GM12865 (cell line): ENCODE measurements around the gene KSR1.

Source experiments
- DNase-seq: peaks from one replicate; pipeline ENCODE4 v3.0.0; 2010; ENCODE audit warnings: low read depth
- H3K4me3 ChIP-seq: 2 replicates; pipeline ENCODE4 v1.5.1; 2011; ENCODE audit warnings: mild to moderate bottlenecking, low read depth, low read length, control low read depth
- CTCF ChIP-seq: IDR thresholded peaks from 2 replicates; pipeline ENCODE4 v1.5.1; 2011; ENCODE audit warnings: low read length, control low read depth, low read depth, inconsistent platforms; ENCODE audit not compliant: insufficient read depth; ENCODE audit errors: missing control alignments

The KSR1 gene

DNA sequence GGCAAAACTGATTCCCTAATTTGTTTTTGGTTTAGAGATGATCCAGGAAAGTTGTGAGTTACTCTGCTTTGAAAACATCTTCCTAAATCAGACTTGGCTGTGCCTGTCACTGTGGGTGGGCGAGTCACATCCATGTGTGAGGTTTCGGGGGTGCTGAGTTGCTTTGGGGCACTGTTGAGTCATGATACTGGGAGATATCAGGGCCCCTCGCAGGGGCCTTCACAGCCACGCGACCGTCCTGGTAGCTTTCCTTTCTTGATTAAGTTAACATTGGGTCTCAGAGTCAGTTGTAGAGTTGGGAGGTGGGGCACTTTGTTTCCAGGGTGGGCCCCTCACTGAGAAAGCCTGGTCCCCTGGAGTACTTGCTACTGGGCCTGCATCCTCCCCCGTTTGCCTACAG lies 116.4 kb downstream of the KSR1 start:
- H3K4me3 ChIP-seq: no peak overlapping the region
- TF ChIP-seq CTCF: no peak
- DNase-seq: no peak

DNA sequence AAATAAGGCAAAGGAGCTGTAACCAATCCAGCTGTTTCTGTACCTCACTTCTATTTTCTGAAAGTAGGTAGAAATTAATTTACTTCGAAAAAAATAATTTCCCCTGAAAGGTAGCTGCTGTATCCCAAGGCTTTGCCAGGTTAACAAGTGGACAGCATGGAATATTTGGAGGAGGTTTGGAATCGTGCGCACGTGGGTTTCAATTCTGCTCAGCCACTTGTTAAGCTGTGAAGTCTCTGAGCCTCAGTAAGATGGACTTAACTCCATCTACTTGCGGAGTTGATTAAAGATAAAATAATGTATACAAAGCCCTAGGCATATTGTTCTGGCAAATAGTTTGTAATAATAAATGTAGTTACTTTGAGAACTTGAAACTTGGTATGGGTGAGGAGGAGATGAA lies 117.3 kb downstream of the KSR1 start:
- TF ChIP-seq CTCF: no peak
- H3K4me3 ChIP-seq: no peak overlapping the region
- no peak for DNase-seq

GRCh38 chr17:27573971-27574525 lies 117.8 kb downstream of the KSR1 start:
- no peak for DNase-seq
- H3K4me3 ChIP-seq: no peak overlapping the region
- TF ChIP-seq CTCF: no peak

DNA sequence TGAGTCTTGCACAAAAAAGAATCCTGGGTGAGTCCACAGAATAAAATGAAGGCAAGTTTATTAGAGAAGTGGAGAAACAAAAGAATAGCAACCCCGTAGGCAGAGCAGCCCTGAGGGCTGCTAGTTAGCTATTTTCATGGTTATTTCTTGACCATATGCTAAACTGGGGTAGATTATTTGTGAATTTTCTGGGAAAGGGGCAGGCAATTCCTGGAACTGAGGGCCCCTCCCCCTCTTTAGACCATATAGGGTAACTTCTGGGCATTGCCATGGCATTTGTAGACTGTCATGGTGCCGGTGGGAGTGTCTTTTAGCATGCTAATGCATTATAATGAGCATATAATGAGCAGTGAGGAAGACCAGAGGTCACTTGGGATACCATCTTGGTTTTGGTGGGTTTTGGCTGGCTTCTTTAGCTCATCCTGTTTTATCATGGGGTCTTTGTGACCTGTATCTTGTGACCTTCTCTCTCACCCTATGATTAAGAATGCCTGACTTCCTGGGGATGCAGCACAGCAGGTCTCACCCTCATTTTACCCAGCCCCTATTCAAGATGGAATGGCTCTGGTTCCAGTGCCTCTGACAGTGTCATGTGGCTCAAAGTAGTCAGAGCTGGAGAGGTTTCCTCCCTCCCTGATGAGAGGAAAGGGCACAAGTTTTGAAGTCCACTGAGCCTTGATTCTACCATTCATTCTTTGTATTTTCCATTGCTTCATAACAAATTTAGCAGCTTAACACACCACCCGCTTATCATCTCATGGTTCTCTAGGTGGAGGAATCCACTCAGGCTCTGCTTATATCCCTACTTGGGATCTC lies 119.1 kb downstream of the KSR1 start:
- no peak overlapping the region for H3K4me3 ChIP-seq
- no peak for DNase-seq
- no peak for TF ChIP-seq CTCF

GRCh38 chr17:27575912-27576252 lies 119.6 kb downstream of the KSR1 start:
- H3K4me3 ChIP-seq: no peak overlapping the region
- no peak for TF ChIP-seq CTCF
- DNase-seq: no peak

- no peak for DNase-seq
- no peak overlapping the region for H3K4me3 ChIP-seq
- TF ChIP-seq CTCF: no peak
These were observed 120.3 kb downstream of the KSR1 start for GRCh38 chr17:27576477-27577083.
